Brain microvascular endothelial cell (primary cell): ENCODE data around the gene PBX3.

Source experiments
- DNase-seq: peaks from one replicate; pipeline ENCODE4 v3.0.0-alpha.2; 2020
- H3K27ac ChIP-seq: fragments of 250-450 bp; sonication (Bioruptor Pico); 2 replicates; pipeline ENCODE4 v1.5.1; 2020; ENCODE audit warnings: mild to moderate bottlenecking, moderate library complexity
- H3K27me3 ChIP-seq: fragments of 250-450 bp; sonication (Bioruptor Pico); replicated peaks from 2 replicates; pipeline ENCODE4 v1.5.1; 2020; ENCODE audit warnings: mild to moderate bottlenecking
- H3K36me3 ChIP-seq: fragments of 250-450 bp; sonication (Bioruptor Pico); replicated peaks from 2 replicates; pipeline ENCODE4 v1.5.1; 2020; ENCODE audit warnings: mild to moderate bottlenecking
- H3K4me3 ChIP-seq: 2 replicates; pipeline ENCODE4 v1.5.1; 2011; ENCODE audit warnings: low read depth, mild to moderate bottlenecking, control low read depth, low read length, moderate library complexity
- CTCF ChIP-seq: IDR thresholded peaks from 2 replicates; pipeline ENCODE4 v1.5.1; 2011; ENCODE audit warnings: low read depth, mild to moderate bottlenecking, moderate library complexity, low read length, control low read depth, inconsistent platforms; ENCODE audit errors: missing control alignments
- in situ Hi-C: cut with HindIII; loops from 2 replicates; pipeline ENCODE4 v1.10.0; 2017; ENCODE audit warnings: low sequenced_read_pairs, low pct_ligation_motif_present

PBX3 gene

GRCh38 chr9:125989524-125990180 is 242.5 kb downstream of the PBX3 start:
- no peak for TF ChIP-seq CTCF
- Histone ChIP-seq H3K4me3 (no peak overlapping the region), H3K27ac (no peak overlapping the region), H3K27me3 (no peaks in the 10 kb centered on the region), H3K36me3 (no peaks in the 10 kb centered on the region)
- in situ Hi-C loops = no loop called here
- no peak for DNase-seq

DNA sequence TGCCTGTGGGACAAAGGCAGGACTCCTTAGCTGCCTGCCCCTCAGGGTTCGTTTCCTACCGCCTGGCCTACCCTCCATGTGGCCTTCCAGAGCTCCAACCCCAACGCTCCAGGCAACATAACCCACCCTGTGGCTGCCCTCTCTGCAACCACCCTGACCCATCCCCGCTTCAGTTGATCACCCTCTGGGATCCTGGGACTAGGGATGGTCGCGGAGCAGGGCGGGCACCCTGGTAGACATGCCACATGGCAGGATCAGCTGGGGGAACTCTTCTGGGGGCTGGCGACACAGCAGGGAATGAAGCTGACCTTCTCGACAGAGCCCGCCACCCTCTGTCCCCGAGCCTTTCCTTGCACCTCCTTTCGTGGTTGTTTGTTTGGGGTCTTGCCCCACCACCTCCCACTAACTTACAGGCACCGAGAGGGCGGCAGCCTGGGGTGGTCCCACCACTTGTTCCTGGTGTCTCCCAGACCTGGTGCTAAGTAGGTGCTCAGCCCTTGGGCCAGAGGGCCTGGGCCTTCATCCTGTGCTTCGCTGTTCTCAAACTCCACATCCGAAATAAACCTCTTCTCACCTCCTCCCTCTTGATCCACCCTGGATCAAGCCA is 243.1 kb downstream of the PBX3 start:
- DNase-seq = no peak
- Histone ChIP-seq H3K4me3 (no peak overlapping the region), H3K27me3 (no peaks in the 10 kb centered on the region), H3K36me3 (no peaks in the 10 kb centered on the region), H3K27ac (no peak overlapping the region)
- in situ Hi-C loops = no loop called here
- TF ChIP-seq CTCF = no peak

GRCh38 chr9:125990793-125991220 is 243.6 kb downstream of the PBX3 start:
- in situ Hi-C loops = no loop called here
- Histone ChIP-seq H3K27me3 (no peaks in the 10 kb centered on the region), H3K27ac (no peak overlapping the region), H3K36me3 (no peaks in the 10 kb centered on the region), H3K4me3 (no peak overlapping the region)
- TF ChIP-seq CTCF = no peak
- no peak for DNase-seq

GRCh38 chr9:125991886-125992529 is 244.8 kb downstream of the PBX3 start:
- no peaks in the 10 kb centered on the region for H3K36me3 ChIP-seq
- no peak overlapping the region for H3K4me3 ChIP-seq
- no peak for DNase-seq
- no peak for TF ChIP-seq CTCF
- H3K27ac ChIP-seq = no peak overlapping the region
- no peaks in the 10 kb centered on the region for H3K27me3 ChIP-seq
- in situ Hi-C loops = no loop called here

DNA sequence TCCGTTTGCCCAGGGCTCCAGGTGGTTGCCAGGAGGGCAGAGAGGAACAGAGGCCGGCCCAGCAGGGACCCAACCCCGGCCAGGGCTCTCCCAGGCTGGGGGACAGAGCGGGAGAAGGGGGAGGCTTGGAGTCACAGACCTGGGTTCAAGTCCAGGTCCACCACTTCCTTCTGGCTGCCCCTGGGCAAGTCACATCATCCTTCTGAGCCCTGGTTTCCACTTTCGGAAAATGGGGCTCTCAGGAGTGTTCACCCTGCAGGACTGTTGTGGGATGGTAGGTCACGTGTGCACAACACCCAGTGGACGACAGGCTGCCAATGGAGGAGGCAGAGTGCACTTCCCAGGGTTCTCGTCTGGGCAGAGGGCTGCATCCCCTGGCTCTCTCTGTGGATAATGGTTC is 245.4 kb downstream of the PBX3 start:
- Histone ChIP-seq H3K4me3 (no peak overlapping the region), H3K36me3 (no peaks in the 10 kb centered on the region), H3K27ac (no peak overlapping the region), H3K27me3 (no peaks in the 10 kb centered on the region)
- in situ Hi-C loops = no loop called here
- DNase-seq = no peak
- no peak for TF ChIP-seq CTCF
